ENCODE results near the gene GDPD1. TPM values are rescaled to one million over a fixed set of nuclear protein-coding genes. Genes with fewer than 3 reads are reported as not detected.
A peak's percentile ranks its signal among the peaks of the same experiment; 100 is the strongest.
"Not testable (repeated sequence)": the region's sequence is repeated elsewhere in the genome, so short reads cannot be mapped to it uniquely, and the experiment has no call there.

The GDPD1 gene
- polyA plus RNA-seq (2013, experiment 1 of 2; ENCODE audit: insufficient read length): 1.3 TPM
- 1.4 TPM for polyA plus RNA-seq (2013, experiment 2 of 2; ENCODE audit: insufficient read length)

GRCh38 chr17:59220328-59221158 is at the start of gene GDPD1:
GDPD1 (plus strand) TSS chr17:59220511; CDS start chr17:59220610, 99 bp downstream.
- peak; percentile 90 for DNase-seq

DNA sequence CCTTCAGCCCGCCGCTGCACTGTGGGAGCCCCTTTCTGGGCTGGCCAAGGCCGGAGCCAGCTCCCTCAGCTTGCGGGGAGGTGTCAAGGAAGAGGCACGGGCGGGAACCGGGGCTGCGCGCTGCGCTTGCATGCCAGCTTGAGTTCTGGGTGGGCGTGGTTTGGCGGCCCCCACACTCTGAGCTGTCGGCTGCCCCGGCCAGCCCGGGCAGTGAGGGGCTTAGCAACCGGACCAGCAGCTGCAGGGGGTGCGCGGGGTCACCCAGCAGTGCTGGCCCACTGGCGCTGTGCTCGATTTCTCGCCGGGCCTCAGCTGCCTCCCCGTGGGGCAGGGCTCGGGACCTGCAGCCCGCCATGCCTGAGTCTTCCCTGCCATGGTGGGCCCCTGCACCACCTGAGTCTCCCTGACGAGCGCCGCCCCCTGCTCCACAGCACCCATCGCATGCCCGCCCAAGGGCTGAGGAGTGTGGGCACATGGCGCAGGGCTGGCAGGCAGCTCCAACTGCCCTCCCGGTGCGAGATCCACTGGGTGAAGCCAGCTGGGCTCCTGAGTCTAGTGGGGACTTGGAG is 47.8 kb upstream of the GDPD1 start:
- DNase-seq: no peak

DNA sequence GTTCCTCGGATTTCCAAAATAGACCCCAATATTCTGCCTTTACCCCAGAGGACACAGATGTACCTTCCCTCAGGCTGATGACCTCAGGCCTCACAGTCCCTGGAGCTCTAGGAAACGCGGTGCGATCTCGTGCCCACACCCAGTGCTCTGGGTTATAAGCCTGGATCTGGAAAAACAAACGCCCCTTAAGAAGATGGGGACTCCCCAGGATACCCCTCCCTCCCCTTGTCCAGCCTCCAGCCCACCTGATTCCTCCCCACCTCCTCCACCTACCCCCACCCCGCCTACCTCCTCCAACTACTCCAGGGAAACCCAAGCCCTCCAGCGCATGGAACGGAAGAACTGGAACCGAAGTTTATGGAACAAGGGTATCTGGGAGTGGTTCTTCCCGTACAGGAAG is 45.6 kb upstream of the GDPD1 start:
- DNase-seq: no peak

GRCh38 chr17:59175076-59175475 is 45.2 kb upstream of the GDPD1 start:
- DNase-seq: no peak

- DNase-seq: peak; percentile 8
These were observed 41.9 kb upstream of the GDPD1 start for GRCh38 chr17:59178266-59178985.

DNA sequence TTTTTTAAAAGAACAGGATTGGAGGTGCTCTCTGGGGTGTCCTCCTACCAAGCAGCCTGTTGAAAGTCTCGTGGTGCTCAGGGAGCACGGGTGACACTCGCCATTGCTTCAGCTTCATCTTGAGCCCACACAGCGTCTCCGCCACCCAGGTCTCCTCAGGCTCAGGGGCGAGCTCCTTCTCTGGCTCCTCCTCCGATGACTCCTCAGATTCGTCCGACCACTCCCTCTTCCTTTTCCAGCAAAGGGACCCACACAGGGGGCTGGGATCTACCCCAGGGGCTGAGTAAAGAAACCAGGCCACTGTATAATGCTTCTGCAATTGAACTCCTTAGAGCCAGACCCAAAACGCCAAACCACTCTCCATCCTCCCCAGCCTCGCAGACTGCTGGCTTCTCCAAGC is 40.7 kb upstream of the GDPD1 start:
- not testable (repeated sequence) for DNase-seq

- no peak for DNase-seq
These were observed 39.7 kb upstream of the GDPD1 start for GRCh38 chr17:59180626-59181025.

GRCh38 chr17:59181481-59181880 is 38.8 kb upstream of the GDPD1 start:
- no peak for DNase-seq

DNA sequence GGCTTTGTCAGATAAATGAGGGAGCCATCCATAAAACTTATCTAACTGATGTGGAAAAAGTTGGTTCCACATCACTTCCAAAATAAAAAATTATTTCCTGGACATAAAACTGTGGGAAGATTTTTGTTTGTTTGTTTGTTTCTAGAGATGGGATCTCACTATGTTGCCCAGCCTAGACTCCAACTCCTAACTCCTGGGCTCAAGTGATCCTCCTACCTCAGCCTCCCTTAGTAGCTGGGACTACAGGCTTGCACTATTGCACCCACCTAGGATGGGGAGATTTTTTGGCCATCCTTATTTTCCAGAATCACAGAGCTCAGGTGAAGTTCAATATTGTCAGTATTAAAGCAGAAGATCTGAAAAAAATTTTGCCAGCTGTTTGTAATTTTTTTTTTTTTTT is 34.3 kb upstream of the GDPD1 start:
- no peak for DNase-seq

DNA sequence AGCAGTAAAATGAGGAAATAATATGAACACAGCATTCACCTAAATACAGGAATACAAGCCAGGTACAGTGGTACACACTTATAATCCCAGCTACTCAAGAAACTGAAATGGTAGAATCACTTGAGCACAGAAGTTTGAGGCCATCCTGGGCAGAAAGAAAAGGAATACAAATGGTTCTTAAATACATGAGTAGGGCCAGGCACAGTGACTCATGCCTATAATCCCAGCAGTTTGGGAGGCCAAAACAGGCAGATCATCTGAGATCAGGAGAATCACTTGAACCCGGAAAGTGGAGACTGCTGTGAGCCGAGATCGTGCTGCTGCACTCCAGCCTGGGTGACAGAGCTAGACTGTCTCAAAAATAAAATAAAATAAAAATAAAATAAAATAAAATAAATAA is 33.5 kb upstream of the GDPD1 start:
- no peak for DNase-seq

- DNase-seq: no peak
These were observed 29.5 kb upstream of the GDPD1 start for GRCh38 chr17:59190806-59191205.

DNA sequence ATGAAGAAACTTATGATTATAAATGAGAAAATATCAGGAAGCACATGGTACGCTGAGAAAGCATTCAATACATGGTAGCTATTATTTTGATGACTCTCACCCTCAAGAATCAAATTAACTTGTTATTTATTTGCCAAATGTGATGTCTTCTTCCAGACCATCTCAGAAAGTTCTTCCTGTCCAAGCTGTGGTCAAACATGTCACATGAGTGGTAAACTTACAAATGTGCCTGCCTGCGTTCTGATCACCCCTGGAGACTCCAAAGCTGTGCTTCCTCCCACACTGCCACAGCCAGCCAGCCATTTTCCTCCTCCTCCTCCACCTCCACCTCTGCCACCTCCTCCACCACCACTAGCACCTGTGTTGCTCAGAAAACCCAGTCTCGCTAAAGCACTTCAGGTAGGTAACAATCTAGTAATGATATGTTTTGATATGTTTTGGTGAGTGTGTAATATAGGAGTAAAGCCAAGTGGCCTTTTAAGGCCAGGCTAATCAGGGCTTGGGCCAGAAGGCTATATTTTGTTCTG is 26.9 kb upstream of the GDPD1 start:
- no peak for DNase-seq

- no peak for DNase-seq
These were observed 20.9 kb upstream of the GDPD1 start for GRCh38 chr17:59199398-59199797.

GRCh38 chr17:59202320-59202719 is 18.0 kb upstream of the GDPD1 start:
- DNase-seq: no peak

DNA sequence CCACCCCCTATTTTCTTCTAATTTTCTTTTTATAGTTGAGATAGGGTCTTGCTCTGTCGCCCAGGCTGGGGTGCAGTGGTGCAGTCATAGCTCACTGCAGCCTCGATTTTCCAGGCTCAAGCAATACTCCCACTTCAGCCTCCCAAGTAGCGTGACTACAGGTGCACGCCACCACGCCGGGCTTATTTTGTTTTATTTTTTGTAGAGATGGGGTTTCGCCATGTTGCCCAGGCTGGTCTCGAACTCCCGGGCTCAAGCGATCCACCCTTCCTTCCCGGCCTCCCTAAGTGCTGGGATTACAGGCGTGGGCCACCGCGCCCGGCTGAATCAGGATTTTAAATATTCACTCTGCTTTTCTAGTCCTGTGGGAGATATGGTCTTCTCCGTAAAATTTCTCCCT is 941 bp upstream of the GDPD1 start:
- no peak for DNase-seq

- DNase-seq: no peak
These were observed 351 bp upstream of the GDPD1 start for GRCh38 chr17:59219992-59220327.

GRCh38 chr17:59221159-59221847 is 992 bp downstream of the GDPD1 start:
- no peak for DNase-seq

DNA sequence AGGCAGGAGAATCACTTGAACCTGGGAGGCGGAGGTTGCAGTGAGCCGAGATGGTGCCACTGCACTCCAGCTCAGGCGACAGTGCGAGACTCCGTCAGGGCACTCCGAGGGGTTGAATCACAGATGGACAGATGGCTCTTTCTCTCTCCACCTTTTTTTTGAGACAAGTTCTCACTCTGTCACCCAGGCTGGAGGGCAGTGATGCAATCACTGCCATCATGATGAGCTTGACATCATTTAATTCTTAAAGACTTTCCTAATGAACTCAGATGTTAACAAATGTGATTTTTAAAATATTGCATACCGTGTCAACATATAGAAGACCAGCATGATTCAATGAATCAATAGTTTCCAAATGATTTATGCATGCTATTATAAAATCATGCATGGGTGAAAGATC is 3.5 kb downstream of the GDPD1 start:
- no peak for DNase-seq

GRCh38 chr17:59228588-59228987 is 8.3 kb downstream of the GDPD1 start:
- DNase-seq: not testable (repeated sequence)

DNA sequence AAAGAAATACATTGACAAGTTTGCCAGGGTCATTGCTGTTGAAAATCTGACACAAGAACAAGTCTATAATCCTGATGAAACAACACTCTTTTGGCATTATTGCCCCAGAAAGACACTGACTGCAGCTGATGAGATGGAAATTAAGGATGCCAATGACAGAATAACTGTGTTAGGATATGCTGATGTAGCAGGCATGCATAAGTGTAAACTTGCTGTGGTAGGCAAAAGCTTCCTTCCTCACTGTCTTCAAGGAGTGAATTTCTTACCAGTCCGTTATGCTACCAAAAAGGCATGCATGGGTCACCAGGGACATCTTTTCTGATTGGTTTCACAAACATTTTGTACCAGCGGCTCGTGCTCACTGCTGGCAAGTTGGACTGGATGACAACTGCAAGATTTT is 10.5 kb downstream of the GDPD1 start:
- no peak for DNase-seq

DNA sequence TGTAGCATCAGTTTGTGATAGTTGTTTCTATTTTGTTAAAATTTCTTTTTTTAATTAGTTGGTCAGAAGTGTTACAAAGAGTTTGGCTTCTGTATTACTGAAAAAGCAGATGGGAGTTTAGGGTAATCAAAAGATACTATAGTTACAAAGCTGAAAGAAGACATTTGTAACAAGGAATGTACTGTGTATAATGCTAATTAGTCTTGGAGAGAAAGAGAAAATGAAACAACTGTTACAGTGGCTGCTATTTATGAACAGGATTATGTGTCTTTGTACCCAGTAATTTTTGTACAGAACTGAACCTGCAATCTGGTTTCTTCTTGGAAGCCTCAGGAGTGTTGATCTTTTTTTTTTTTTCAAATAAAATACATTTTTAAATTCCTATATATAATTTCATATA is 14.3 kb downstream of the GDPD1 start:
- DNase-seq: no peak

GRCh38 chr17:59238906-59239305 is 18.6 kb downstream of the GDPD1 start:
- no peak for DNase-seq

- no peak for DNase-seq
These were observed 23.8 kb downstream of the GDPD1 start for GRCh38 chr17:59244081-59244480.

All from fibroblast of skin of abdomen (primary cell).